ENCODE measurements around the gene VSX1.

The VSX1 gene

DNA sequence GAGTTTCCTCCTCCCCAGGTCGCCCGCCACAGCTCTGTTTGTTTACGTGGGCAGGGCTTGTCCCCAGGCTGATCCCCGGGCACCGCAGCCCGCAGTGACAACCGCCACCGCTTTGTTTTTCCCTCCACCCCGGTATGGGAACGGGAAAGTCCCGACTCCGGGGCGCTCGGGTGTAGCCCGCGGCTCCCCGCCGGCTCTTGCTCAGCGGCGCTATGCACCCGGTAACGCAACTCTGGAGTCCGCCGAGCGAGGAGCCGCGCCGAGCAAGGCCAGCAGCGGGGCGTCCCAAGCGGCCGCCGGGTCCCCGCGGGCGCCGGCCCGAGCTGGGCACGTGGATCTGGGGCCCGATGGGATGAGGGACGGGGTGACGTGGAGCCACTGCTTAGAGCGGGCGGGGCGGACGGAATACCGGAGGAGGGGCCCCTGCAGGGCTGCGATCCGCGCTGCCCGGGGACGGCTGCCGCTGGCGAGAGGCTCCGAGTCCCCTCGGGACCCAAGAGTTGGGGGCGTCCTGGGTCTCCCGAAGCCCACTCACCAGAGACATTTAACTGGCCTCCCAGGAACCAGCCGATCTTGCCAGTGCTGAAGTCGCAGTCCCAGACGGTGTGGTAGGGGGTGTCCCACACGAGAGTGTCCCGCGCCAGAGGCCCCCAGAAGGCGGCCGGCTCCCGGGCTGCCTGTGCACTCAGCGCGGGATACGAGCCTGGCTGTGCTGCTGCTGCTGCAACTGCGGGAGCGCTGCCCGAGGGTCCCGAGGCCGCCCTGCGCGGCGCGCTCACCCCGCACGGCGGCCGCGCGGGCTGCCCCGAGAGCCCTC is 24.5 kb downstream of the VSX1 start:
- no peak for TF ChIP-seq ZFX (IDR thresholded peaks at IDR 0.05; ENCODE audit: borderline replicate concordance)
- TF ChIP-seq, protein P1, sequence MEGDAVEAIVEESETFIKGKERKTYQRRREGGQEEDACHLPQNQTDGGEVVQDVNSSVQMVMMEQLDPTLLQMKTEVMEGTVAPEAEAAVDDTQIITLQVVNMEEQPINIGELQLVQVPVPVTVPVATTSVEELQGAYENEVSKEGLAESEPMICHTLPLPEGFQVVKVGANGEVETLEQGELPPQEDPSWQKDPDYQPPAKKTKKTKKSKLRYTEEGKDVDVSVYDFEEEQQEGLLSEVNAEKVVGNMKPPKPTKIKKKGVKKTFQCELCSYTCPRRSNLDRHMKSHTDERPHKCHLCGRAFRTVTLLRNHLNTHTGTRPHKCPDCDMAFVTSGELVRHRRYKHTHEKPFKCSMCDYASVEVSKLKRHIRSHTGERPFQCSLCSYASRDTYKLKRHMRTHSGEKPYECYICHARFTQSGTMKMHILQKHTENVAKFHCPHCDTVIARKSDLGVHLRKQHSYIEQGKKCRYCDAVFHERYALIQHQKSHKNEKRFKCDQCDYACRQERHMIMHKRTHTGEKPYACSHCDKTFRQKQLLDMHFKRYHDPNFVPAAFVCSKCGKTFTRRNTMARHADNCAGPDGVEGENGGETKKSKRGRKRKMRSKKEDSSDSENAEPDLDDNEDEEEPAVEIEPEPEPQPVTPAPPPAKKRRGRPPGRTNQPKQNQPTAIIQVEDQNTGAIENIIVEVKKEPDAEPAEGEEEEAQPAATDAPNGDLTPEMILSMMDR (IDR thresholded peaks at IDR 0.05), result no peak
- H3K27ac ChIP-seq, result no peak overlapping the region

DNA sequence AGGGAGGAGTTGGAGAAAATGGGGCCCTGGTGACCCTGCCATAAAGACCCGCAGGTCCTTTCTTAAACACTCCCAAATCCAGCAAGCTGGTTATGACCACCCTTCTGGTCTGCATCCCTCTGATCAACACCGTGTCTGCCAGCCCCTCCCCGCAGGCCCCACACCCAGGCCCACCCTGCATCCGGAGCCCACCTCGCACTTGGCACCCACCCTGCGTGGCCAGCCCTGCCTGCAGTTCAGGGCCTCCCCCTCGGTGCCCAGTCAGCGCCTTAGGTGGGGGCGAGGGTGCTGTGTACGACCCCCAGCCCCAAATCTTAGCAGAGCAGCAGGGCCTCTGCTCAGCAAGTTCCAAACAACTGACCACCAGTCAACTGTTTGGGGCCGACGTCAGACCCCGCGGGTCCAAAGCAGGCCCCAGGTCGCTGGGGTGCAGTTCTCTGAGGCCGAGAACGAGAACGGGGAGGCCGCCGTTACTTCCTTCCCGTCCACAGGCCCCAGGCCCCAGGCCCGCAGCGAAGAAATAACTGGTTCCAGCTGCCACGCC is 25.2 kb downstream of the VSX1 start:
- no peak overlapping the region for H3K27ac ChIP-seq

DNA sequence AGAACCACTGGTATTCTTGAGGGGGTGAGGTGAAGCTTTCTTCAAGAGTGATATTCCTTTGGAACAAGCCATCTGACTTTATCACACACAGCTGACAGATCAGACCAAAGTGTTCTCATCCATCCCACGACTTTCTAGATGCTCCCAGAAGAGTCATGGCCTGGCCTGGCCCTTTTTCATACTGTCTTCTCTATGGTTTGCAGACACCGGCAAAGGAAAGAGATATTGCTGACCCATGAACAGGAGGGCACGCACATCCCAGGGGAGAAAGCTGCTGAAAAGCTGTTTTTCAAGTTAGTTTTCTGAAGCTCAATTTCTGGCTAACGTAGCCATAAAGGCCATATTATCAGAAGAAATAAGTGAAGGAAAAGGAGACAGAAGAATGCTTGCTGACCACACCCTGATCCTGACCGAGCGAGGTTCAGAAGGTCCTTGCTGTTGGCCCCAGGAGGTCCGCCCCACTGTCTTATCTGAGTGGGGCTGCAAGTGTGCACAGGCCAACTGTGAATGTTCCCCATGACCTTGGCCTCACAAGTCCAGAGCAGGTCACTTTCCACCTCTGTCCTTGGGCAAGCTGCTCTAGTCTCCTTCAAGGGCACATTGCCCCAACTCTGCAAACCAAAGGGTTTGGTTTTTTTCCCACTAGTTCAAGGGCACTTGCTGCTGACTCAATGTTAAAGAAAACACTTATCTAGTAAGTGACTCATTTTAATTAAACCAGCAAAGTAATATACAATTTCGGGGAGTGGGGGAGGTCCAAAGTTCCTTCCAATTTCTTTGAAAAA is 26.0 kb downstream of the VSX1 start:
- TF ChIP-seq, protein P1 (IDR thresholded peaks at IDR 0.05), result no peak
- TF ChIP-seq ZFX (IDR thresholded peaks at IDR 0.05; ENCODE audit: borderline replicate concordance), result no peak
- H3K27ac ChIP-seq, result no peak overlapping the region

More for the DNA sequence above, 25.2 kb downstream of the VSX1 start:
- TF ChIP-seq ZFX (IDR thresholded peaks at IDR 0.05; ENCODE audit: borderline replicate concordance), result no peak
- TF ChIP-seq, protein P1 (IDR thresholded peaks at IDR 0.05), result no peak

DNA sequence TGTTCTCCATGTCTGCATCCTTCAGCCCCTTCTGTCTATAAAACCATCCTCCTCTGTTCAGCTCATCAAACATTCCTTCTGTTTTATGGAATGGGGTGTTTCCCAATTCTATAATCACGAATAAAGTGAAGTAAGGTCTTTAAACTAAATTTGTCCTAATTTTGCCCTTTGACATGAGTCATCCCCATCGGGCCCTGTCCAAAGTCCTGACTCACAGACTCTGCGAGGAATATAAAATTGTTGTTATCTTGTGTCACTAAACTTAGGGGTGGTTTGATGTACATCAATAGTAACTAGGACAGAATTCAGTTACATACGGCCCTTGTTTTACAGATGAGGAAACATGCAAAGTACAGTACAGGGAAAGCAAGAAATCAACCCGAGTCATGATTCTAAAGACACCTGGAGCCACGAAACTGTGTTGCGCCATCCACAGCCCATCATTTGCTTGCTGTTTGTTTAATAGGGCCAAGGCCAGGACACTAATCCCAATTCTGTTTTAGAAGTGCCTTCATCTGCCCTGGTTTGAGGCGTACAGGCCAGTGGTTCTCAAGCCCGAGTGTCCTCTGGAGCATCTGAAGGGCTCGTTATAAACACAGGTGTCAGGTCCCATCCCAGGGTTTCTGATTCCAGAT is 26.8 kb downstream of the VSX1 start:
- H3K27ac ChIP-seq, result no peak overlapping the region
- no peak for TF ChIP-seq ZFX (IDR thresholded peaks at IDR 0.05; ENCODE audit: borderline replicate concordance)
- TF ChIP-seq, protein P1 (IDR thresholded peaks at IDR 0.05), result no peak

DNA sequence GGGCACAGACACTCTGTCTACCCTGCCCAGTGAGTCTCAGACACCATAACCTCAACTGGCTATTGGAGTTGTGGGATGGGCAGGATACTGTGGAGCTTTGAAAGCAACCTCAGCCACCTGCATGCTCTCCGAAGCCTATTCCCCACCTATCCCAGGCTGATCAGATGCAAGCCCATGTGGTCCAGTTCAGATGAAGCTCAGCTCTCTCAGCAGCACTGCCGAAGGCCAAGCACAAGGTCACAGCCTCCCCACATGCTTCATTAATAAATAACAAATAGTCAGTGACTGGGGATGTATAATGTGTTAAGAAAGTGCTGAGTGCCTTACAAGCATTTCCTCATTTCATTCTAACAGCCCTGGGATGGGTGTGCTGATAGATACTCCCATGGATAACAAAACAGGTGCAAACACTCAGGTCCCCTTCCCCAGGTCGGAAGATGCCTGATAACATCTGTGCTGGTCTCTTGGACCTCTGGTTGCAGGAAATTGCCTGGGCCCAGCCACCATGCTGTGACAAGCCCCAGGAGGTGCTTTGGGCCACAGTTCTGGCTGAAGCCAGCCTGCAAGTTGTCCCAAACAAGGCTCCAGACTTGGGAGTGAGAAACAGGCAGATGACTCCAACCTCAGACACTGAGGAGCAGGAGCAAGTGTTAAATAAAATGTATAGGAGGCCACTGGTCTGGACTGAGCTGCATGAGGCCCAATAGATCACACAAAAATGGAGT is 27.7 kb downstream of the VSX1 start:
- H3K27ac ChIP-seq, result no peak overlapping the region
- TF ChIP-seq ZFX (IDR thresholded peaks at IDR 0.05; ENCODE audit: borderline replicate concordance), result no peak
- TF ChIP-seq, protein P1 (IDR thresholded peaks at IDR 0.05), result no peak

DNA sequence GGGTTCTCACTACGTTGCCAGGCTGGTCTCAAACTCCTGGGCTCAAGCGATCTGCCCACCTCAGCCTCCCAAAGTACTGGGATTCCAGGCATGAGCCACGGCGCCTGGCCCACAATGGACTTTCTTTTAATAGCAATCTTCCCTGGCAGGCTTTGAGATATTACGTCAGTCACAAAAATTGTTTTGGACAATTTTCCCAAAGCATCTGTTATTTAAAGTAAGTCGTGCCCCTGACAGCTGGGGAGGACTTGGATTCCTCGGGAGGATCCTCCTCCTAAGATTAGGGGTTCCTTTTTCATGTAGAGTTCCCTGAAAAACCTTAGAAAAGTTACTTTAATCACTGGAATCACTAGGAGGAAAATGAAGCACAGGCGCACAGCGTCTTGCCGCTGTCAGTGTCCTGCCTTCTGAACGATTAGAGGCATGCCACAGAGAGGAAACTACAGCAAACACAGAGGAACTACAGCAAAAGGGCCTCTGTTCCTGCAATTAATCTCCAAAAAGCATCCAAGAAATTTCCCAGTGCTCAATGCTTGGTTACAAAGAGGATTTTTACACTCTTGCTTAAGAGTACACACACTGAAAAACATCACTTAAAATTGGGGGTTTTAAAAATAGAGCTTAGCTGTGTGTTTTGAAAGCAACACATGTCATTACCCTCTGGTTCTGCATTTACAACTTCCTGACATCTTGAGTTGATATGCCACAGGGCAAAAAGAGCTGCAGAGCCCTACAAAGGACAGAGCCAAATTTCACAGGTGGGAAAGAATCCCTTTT is 28.5 kb downstream of the VSX1 start:
- TF ChIP-seq ZFX (IDR thresholded peaks at IDR 0.05; ENCODE audit: borderline replicate concordance), result no peak
- TF ChIP-seq, protein P1 (IDR thresholded peaks at IDR 0.05), result no peak
- H3K27ac ChIP-seq, result no peak overlapping the region

Data from 22Rv1 (cell line).